ENCODE data around the gene SUPT5H.

- TF ChIP-seq CTCF (IDR thresholded peaks at IDR 0.05; ENCODE audit: poor library complexity) (peak; percentile 49), EZH2phosphoT487 (IDR thresholded peaks at IDR 0.05; ENCODE audit: low read depth, severe bottlenecking, unreplicated experiment) (no peak), EZH2 (IDR thresholded peaks at IDR 0.05; ENCODE audit: borderline replicate concordance) (peak; percentile 61)
Observed at GRCh38 chr19:39497996-39498797, 52.8 kb downstream of the SUPT5H start.

Measured in hepatocyte (in vitro differentiated cells).